Measurements from ENCODE around the gene NOL3.

Gene NOL3

DNA sequence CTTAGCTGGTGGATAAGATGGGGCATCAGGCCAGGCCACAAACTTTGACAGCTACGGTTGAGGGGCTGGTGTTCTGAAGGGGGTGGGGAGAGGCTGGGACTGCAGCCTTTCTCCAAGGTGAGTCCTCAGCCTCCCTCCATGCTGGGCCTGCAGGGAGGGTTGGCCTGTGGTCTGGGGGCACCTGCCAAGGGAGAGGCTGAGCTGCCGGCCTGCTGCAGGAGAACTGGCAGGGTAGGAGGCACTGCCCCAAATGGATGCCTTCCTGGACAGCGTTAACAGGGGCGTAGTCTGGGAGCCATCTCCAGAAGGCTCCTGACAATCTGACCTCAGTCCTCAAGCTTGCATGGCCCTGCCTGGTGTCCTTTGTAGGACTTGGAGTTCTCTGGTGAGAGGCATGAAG lies 33.7 kb downstream of the NOL3 start:
- DNase-seq (ENCODE audit: low spot score) (no peak), FAIRE-seq (no peak)

DNA sequence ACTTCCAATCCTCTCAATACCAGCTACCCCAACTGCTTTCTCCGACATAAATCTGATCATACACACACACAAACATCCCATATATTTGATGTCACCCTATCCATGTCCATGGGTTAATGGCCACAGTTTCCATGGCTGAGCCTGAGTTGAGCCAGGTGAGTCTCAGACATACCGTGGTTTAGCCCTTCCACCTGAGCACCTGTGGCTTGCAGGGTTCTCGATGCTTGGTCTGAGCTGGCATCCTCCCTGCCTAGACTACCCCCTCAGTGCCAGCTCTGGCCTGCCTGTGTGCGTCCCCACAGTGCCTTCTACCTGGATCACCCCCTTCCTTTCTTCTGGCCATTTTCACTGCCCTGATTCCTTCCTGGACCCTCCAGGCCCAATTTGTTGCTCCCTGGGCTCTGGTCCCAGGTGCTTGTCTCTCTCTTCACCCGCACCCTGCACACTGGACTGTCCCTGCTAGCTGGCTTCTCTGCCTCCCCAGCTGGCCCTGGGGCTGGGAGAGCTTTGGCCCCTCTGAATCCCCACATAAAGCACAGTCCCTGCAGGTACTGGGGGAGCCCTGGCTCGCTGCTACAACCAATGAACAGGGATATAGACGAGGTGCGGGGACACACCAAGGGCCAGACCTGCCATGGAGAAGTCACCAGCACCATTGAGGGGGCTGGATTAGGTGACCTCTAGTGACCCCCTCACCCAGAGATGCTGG lies 35.9 kb downstream of the NOL3 start:
- FAIRE-seq (no peak), DNase-seq (ENCODE audit: low spot score) (no peak)

DNA sequence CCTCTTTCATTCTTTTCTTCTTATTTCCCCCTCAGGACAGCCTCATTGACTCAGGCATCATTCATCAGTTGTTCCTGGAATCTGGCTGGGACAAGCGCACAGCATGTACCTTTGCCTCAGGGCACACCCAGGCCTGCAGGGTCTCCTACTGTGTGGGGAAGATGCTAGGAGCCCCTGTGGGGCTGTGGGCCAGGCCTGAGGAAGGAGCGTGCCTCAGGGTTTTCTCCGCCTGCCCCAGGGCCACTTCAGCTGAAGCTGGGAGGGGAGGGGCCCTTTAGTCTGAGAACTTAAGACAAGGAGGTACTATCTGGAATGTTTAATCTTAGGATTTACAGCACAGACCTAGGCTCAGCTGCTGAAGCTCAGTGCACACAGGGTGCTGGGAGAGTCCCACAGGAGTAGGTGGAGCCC lies 36.5 kb downstream of the NOL3 start:
- FAIRE-seq: no peak

DNA sequence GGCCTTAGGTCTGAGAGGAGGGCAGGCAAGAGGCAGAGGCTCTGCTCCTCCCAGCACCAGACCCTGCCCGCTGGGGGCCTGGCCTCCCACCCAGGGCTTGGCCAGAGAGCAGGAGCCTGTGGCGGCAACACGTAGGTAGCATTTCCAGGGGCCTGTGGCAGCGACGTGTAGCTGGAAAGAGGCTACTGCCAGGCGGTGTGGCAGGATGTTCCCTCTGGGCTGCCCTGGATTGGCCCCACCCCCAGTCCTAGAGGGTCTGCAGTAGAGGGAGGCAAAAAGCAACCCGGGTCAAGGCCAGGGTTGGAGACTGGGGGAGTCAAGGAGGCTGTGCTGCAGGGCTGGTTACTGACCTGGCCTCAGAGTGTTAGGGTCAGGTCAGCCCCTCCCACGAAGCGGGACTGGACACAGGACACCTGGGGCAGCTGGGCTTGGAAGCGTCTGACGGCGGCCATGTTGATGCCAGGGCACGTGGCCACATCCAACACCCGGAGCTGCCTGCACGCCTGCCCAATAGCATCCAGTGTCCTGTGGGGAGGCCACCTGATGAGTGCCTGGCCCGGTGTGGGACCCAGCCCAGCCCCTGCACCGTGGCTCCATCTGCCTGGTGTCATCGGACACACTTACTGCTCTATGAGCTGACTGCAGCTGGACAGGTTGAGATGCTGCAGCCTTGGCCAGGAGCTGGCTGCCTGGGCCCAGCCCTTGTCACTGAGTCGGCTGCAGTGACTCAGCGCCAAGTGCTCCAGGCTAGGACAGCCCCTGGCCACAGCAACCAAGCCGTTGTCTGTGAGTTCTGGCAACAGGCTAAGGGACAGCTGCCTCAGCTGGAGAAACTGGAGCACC lies 37.1 kb downstream of the NOL3 start:
- no peak for FAIRE-seq
- DNase-seq (ENCODE audit: low spot score): no peak

More for the DNA sequence above, 36.5 kb downstream of the NOL3 start:
- DNase-seq (ENCODE audit: low spot score): no peak

DNA sequence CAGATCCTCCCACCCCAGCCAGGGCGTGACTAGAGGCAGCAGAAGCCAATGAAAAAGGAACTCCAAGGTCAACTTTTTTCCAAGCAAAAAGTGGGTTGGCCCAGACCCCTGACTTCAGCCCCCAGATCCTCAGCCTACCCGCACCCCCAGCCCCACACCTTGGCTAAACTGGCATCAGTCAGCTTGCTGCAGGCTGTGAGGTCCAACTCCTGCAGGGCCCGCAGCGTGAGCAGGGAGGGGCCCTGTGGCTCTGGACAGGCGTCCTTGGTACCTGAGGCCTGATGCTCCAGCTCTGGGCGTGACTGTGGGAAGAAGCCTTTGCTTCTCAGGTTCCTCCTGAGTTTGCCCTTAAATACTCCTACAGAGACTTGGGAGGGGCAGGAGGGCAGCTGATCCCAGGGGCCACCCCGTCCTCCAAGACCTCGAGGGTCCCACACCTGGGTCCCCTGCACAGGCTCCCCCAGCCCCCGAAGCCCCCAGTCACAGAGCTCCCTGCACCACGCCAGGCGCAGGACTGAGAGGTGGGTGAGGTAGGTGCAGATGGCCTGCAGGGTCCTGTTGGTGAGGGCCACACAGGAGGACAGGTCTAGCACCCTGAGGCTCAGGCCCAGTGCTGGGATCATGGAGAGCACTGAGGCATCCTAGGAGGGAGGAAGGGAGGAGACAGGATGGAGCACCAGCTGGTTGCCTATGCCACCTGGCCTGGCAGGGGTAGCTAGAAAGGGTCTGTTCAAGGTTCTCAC lies 38.0 kb downstream of the NOL3 start:
- no peak for DNase-seq (ENCODE audit: low spot score)
- no peak for FAIRE-seq

DNA sequence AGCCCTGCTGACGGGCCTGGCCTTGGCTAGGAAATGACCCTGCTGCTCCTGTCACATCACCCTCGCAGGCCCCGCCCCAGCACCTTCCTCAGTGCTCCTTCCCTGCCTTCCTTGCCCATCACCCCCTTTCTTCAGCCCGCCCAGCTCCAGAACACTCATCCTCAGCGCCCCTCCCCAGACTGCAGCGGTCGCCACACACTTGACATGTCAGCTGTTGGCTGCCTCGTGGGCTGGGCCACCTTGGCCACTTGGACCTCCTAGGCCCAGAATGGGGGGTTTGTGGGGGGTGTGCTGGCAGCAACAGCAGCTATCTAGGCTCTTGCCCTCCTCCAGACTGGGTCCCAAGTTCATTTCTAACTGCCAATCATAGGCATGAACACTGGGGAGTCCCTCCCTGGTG lies 39.2 kb downstream of the NOL3 start:
- DNase-seq (ENCODE audit: low spot score) (no peak), FAIRE-seq (no peak)

DNA sequence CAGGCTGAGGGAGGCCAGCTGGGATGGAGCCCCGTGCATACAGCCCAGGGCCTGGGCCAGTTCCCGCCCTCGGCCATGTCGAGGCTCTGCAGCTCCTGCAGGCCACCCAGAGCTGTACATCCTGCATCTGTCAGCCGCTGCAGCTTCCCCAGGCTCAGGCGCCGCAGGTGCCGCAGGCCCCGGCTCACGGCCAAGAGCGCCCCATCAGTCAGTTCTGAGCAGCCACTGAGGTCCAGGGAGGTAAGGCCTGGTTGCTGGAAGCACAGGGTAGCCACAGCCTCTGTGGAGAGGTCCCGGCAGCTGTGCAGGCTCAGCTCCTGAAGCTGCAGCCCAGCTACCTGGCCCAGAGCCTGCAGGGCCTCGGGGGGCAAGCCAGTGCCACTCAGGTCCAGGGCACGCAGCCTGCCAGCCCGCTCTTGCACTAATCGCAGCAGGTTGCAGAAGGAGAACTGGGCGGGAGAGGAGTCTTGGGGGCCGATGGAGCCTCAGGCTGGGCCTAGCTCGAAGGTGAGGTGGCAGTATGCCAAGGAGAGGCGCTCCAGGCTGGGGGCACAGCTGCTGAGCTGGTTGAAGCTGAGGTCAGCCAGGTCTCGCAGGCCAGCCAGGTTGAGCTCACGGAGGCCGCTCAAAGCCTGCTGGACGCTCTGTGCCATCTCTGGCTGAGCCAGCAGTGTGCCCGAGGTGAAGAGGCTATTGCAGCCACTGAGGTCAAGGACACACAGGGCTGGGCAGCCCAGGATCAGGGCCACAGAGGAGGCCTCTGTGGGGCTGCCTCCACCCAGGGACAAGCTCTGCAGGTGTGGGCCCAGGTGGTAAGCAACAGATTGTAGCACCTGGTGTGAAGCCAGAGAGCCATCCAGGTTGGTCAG lies 40.0 kb downstream of the NOL3 start:
- no peak for FAIRE-seq
- no peak for DNase-seq (ENCODE audit: low spot score)

DNA sequence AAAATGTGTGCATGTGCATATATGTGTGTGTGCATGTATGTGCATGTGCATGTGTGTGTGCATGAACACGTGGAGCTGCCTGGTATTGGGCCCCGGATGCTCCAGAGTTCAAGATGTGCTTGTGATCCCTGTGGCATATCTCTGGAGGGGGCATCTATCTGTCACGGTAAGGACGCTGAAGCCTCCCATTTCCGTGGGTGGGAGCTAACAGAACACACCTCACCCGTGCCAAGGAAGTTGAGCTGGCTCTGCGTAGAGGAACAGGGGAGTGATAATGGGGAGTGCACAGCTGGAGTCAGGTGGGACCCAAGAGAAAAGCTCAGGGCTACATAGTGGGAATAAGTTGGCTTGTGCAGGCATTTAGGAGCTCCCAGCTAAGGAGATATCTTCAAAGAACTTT lies 41.3 kb downstream of the NOL3 start:
- DNase-seq (ENCODE audit: low spot score) (no peak), FAIRE-seq (no peak)

DNA sequence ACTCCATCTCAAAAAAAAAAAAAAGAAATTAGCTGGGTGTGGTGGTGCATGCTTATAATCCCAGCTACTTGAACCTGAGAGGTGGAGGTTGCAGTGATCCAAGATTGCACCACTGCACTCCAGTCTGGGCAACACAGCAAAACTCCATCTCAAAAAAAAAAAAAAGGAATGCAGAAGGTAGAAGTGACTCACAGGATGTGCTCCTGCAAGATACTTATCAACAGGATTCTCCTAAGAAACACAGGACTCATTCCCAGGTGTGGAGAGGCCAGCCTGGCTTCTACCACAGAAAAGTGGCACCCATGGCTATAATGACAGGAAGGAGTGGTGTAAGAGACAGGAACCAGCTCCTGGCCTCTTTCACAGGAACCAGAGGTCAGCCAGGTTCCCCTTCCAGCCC lies 42.4 kb downstream of the NOL3 start:
- FAIRE-seq: no peak
- DNase-seq (ENCODE audit: low spot score): peak; percentile 55

DNA sequence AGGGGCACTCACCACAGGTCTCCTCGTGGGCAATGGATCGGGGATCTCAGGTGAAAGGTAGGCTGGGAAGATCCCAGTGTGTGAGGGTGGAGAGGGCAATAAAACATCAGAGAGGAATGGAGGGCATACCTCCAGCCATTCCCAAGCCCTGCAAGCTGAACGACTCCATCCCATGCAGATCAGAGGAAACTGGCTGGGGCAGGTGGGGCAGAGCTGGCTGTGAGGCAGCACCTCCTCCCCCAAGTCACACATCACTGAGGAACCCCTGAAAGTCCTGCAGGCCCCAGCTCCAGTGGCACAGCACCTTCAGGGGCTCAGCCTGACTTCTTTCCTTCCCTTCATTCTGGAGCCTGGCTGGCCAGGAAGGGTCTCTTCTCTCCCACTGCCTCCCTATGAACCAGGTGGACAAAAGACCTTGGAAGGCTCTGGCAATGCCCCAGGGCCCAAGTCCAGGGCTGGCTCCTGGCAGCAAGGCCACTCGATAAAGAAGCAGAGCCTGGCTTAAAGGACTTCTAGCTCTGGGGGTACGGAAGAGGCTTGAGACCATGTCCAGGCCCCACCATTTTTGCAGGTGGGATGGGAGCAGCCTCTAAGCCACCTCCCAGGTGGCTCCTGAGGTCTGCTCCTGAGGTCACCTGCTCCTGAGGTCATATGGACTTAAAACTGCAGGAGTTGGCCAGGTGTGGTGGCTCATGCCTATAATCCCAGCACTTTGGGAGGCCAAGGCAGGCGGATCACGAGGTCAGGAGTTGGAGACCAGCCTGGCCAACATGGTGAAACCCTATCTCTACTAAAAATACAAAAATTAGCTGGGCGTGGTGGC lies 43.1 kb downstream of the NOL3 start:
- no peak for DNase-seq (ENCODE audit: low spot score)
- FAIRE-seq: no peak

DNA sequence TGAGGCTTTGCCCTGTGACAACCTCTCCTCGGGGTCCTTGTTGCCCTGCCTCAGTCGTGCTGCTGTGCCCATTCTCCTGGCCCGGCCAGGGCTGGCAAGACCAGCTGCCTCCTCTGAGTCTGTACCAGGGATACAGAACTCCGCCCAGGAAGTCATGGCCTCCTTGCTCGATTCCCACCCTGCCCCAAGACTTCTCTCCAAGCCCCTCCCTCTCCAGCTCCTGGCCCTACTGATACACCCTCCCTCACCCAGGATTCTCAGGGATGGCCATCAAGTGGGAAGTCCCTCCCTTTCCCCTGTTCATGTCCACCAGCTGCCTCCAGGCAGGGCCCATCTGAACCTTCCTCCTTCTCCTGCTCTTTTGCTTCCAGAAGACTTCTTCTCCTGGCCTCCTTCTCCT lies 45.4 kb downstream of the NOL3 start:
- no peak for FAIRE-seq
- DNase-seq (ENCODE audit: low spot score): no peak

DNA sequence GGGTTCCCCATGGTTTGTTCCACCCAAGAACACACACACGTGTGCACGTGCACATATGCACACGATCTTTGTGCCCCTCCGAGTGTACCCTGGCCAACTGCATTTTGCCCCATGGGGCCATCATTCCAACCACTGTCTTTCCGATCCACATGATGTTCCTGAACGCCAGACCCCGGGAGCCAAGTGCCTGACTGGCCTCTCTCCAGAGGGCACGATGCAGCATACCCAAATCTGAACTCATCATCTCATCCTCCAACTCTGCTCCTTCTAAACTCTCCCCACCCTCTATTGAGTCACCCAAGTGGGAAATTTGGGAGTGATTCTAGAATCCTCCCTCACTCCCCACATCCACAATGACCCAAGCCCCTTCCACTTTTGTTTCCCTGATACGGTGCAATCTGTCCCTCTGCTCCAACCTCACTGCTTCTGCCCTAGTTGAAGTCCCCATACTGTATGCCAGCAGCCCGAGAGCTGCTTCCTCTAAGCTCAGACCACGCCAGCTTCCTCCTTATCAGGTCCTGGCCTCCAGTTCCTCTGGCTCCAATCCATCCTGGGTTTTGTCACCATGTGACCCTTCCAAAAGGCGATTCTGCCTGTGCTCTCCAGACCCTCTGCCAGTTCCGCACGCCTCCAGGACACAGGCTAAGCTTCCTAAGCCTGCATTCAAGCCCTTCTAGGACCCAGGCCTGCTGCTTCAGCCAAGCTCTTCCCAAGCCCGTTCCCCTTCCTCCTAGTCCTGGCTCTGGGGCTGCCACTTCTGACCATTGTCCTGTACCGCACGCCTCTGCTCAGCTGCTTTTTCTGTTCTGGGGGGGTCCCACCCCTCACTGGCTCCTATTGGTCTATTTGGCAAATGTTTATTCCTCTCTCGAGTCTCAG lies 46.5 kb downstream of the NOL3 start:
- FAIRE-seq (no peak), DNase-seq (ENCODE audit: low spot score) (no peak)

DNA sequence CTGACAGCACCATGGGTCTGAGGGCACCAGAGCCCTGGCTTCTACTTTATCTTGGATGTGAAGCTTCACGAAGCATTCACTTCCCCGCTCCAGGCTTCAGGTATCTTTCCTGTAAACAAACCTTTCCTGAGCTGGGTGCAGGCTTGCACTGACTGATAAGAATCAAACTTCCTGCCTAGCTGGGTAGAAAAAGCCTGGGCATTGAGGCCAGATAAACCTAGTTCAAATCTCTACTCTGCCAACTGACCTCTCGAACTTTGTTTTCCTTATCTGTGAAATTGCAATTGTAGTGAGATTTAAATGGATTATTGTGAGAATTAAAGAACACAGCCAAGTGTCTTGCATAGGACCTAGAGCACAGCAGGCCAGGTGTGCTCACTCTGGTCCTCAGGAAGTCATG lies 53.7 kb downstream of the NOL3 start:
- FAIRE-seq: no peak
- no peak for DNase-seq (ENCODE audit: low spot score)
